Measurements from ENCODE around the gene CCDC158. TPM values are rescaled to one million over a fixed set of nuclear protein-coding genes. Genes with fewer than 3 reads are reported as not detected.

Gene CCDC158
- polyA plus RNA-seq, 2 of the 4 experiments (the other 2 are of a cell fraction) = 0.06 TPM; not detected in 1

- Histone ChIP-seq H3K4me3 (no peak overlapping the region), H3K4me2 (no peak overlapping the region), H3K27ac (no peak overlapping the region), H3K4me1 (peaks cover 8% of the 10 kb centered on the region; the same call in 2 of the 3 replicates), H3K9me3 (peaks cover 17% of the 10 kb centered on the region; the same call in 2 of the 3 replicates)
- TF ChIP-seq, protein P1, sequence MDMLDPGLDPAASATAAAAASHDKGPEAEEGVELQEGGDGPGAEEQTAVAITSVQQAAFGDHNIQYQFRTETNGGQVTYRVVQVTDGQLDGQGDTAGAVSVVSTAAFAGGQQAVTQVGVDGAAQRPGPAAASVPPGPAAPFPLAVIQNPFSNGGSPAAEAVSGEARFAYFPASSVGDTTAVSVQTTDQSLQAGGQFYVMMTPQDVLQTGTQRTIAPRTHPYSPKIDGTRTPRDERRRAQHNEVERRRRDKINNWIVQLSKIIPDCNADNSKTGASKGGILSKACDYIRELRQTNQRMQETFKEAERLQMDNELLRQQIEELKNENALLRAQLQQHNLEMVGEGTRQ (IDR thresholded peaks at IDR 0.05) = no peak
- TF ChIP-seq JUNB (IDR thresholded peaks at IDR 0.05) = no peak
- no peak for TF ChIP-seq RAD21 (conservative IDR thresholded peaks at IDR 0.05 in 1 of 2, IDR thresholded peaks at IDR 0.05 in 1 of 2)
- no peak for TF ChIP-seq MYC (IDR thresholded peaks at IDR 0.05; ENCODE audit: borderline replicate concordance, low read length)
- no peak for TF ChIP-seq HEYL (CRISPR knock-in tag; IDR thresholded peaks at IDR 0.05)
- TF ChIP-seq NFE2L2 (conservative IDR thresholded peaks at IDR 0.05; ENCODE audit: low read length) = no peak
- no peak for TF ChIP-seq MAZ (IDR thresholded peaks at IDR 0.05; ENCODE audit: borderline replicate concordance, low read depth, low read length)
- no peak for TF ChIP-seq NPAS2 (CRISPR knock-in tag; IDR thresholded peaks at IDR 0.05; ENCODE audit: borderline replicate concordance)
- TF ChIP-seq FOSL2 (IDR thresholded peaks at IDR 0.05) = no peak
- no peak for TF ChIP-seq FOSL2 (CRISPR knock-in tag; IDR thresholded peaks at IDR 0.05)
- CTCF ChIA-PET = interaction anchor here (1.9 kb wide), 1 partner anchor 10 kb away, joined by 12 read pairs; the partner anchor contains the start of gene STBD1
- 53% methylated on average over 3 of the region's 3 CpGs for WGBS (ENCODE audit: missing lambda C conversion rate)
- DNase-seq (ENCODE audit: low read depth in 1 of 2, low spot score in 1 of 2) (no peak), FAIRE-seq (no peak), ATAC-seq (no peak)
- POLR2A ChIA-PET = no interaction called here
These were observed 124.6 kb downstream of the CCDC158 start for GRCh38 chr4:76296286-76296820.

- ATAC-seq = no peak
- no peak for FAIRE-seq
- Histone ChIP-seq H3K4me1 (no peaks in the 10 kb centered on the region), H3K4me3 (no peak overlapping the region), H3K9me3 (peaks cover 15% of the 10 kb centered on the region; the same call in 2 of the 3 replicates), H3K27ac (no peak overlapping the region), H3K4me2 (no peak overlapping the region)
- ChIA-PET CTCF (interaction anchor here (0.9 to 1.8 kb wide), 2 partner anchors 84 to 114 kb away, joined by 3 to 6 read pairs; no protein-coding TSS in a partner anchor), POLR2A (no interaction called here)
- 45% methylated on average over 2 of the region's 2 CpGs for WGBS (ENCODE audit: missing lambda C conversion rate)
- no peak for DNase-seq (ENCODE audit: low read depth in 1 of 2, low spot score in 1 of 2)
- TF ChIP-seq, protein P2, sequence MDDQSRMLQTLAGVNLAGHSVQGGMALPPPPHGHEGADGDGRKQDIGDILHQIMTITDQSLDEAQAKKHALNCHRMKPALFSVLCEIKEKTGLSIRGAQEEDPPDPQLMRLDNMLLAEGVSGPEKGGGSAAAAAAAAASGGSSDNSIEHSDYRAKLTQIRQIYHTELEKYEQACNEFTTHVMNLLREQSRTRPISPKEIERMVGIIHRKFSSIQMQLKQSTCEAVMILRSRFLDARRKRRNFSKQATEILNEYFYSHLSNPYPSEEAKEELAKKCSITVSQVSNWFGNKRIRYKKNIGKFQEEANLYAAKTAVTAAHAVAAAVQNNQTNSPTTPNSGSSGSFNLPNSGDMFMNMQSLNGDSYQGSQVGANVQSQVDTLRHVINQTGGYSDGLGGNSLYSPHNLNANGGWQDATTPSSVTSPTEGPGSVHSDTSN (IDR thresholded peaks at IDR 0.05) = no peak
- TF ChIP-seq RFX5 (IDR thresholded peaks at IDR 0.05) (no peak), EHMT2 (IDR thresholded peaks at IDR 0.05; ENCODE audit: low read depth) (no peak), MAX (IDR thresholded peaks at IDR 0.05) (no peak), REST (IDR thresholded peaks at IDR 0.05) (no peak), TFCP2L1 (CRISPR knock-in tag; IDR thresholded peaks at IDR 0.05) (no peak), FOXS1 (CRISPR knock-in tag; IDR thresholded peaks at IDR 0.05) (no peak), ATOH8 (CRISPR knock-in tag; IDR thresholded peaks at IDR 0.05; ENCODE audit: low read depth) (no peak), EP300 (IDR thresholded peaks at IDR 0.05) (no peak), RAD21 (conservative IDR thresholded peaks at IDR 0.05 in 1 of 2, IDR thresholded peaks at IDR 0.05 in 1 of 2) (no peak), FOSL2 (IDR thresholded peaks at IDR 0.05) (no peak), FOSL2 (CRISPR knock-in tag; IDR thresholded peaks at IDR 0.05) (no peak), FOSB (CRISPR knock-in tag; IDR thresholded peaks at IDR 0.05) (no peak)
These were observed 127.2 kb downstream of the CCDC158 start for GRCh38 chr4:76293772-76294171.

All from A549 (cell line).